ENCODE data around the gene CD300LD. TPM values are rescaled to one million over a fixed set of nuclear protein-coding genes. Genes with fewer than 3 reads are reported as not detected.

The CD300LD gene
- total and polyA plus RNA-seq, 10 of the 15 experiments (the other 5 are each of a cell fraction or from before 2014, with no cell fraction given): not detected

DNA sequence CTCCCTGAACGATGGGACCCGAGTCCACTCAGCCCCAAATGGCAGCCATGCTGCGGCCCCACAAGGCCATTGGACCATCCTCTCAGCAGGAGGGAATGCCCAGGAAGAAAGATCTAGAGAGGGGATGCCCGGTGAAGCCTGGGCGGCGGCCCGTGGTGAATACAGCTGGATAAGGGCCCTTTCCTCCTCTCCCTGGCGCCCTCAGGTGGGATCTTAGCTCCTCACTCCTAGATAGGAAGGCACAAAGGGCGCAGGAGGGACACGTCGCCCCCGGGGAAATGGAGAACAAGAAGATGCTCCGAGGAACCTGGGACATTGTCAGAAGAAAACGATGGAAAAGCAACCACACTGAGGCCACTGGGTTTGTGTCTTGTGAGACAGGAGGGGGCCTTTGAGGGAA lies 48.7 kb downstream of the CD300LD start:
- ATAC-seq: no peak
- H3K4me2 ChIP-seq (ENCODE audit: control insufficient read depth, insufficient read depth): no peak overlapping the region

More for the DNA sequence above, 48.7 kb downstream of the CD300LD start:
- in situ Hi-C loops (cut with MboI): no loop called here
- intact Hi-C loops (cut with micrococcal nuclease; ENCODE audit: unreplicated experiment): no loop called here
- WGBS (ENCODE audit: insufficient coverage, insufficient replicate concordance, low lambda C conversion rate, missing lambda C conversion rate): 37% methylated on average over 14 of the region's 14 CpGs
- BruUV-seq (replicated peaks): no TSS peak
- no peaks in the 10 kb centered on the region for H3K36me3 ChIP-seq (ENCODE audit: control insufficient read depth in 2 of 2, insufficient read depth in 2 of 2, low read length in 1 of 2)
- FAIRE-seq: no peak
- no peaks in the 10 kb centered on the region for H3K9me3 ChIP-seq (replicated peaks; ENCODE audit: control insufficient read depth, insufficient read depth, low read length)
- no peaks in the 10 kb centered on the region for H3K79me2 ChIP-seq (ENCODE audit: control insufficient read depth, insufficient read depth, low read length)
- ChIA-PET SMC1A (ENCODE audit: uncharacterized antibody, unreplicated experiment) (no interaction called here), RAD21 (ENCODE audit: unreplicated experiment) (no interaction called here), CTCF (no interaction called here), POLR2A (no interaction called here)
- no peak overlapping the region for H3K9ac ChIP-seq (ENCODE audit: control insufficient read depth, insufficient read depth, low read length)
- H3K27ac ChIP-seq (ENCODE audit: control insufficient read depth, insufficient read depth): no peak overlapping the region
- no peak overlapping the region for H2AFZ ChIP-seq (ENCODE audit: control insufficient read depth, low read depth, low read length)
- H3K27me3 ChIP-seq (replicated peaks in 1 of 2; ENCODE audit: control insufficient read depth in 2 of 2, insufficient read depth in 2 of 2, low read length in 1 of 2): peaks cover 0 to 2% of the 10 kb centered on the region in 2 experiments; a peak in 2 of 4 replicates
- H3K4me3 ChIP-seq: no peak overlapping the region
- DNase-seq (ENCODE audit: low read depth, low spot score): no peak
- TF ChIP-seq, protein P1, sequence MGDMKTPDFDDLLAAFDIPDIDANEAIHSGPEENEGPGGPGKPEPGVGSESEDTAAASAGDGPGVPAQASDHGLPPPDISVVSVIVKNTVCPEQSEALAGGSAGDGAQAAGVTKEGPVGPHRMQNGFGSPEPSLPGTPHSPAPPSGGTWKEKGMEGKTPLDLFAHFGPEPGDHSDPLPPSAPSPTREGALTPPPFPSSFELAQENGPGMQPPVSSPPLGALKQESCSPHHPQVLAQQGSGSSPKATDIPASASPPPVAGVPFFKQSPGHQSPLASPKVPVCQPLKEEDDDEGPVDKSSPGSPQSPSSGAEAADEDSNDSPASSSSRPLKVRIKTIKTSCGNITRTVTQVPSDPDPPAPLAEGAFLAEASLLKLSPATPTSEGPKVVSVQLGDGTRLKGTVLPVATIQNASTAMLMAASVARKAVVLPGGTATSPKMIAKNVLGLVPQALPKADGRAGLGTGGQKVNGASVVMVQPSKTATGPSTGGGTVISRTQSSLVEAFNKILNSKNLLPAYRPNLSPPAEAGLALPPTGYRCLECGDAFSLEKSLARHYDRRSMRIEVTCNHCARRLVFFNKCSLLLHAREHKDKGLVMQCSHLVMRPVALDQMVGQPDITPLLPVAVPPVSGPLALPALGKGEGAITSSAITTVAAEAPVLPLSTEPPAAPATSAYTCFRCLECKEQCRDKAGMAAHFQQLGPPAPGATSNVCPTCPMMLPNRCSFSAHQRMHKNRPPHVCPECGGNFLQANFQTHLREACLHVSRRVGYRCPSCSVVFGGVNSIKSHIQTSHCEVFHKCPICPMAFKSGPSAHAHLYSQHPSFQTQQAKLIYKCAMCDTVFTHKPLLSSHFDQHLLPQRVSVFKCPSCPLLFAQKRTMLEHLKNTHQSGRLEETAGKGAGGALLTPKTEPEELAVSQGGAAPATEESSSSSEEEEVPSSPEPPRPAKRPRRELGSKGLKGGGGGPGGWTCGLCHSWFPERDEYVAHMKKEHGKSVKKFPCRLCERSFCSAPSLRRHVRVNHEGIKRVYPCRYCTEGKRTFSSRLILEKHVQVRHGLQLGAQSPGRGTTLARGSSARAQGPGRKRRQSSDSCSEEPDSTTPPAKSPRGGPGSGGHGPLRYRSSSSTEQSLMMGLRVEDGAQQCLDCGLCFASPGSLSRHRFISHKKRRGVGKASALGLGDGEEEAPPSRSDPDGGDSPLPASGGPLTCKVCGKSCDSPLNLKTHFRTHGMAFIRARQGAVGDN (IDR thresholded peaks at IDR 0.05): no peak
- TF ChIP-seq NFYA (IDR thresholded peaks at IDR 0.05; ENCODE audit: borderline replicate concordance, low read depth, low read length): no peak
- TF ChIP-seq SUZ12 (IDR thresholded peaks at IDR 0.05; ENCODE audit: unreplicated experiment): no peak
- TF ChIP-seq TCF12 (IDR thresholded peaks at IDR 0.05; ENCODE audit: low read depth, low read length): no peak
- no peak for TF ChIP-seq SP1 (IDR thresholded peaks at IDR 0.05; ENCODE audit: low read depth, low read length)
- TF ChIP-seq JUND (IDR thresholded peaks at IDR 0.05; ENCODE audit: low read depth, low read length): no peak
- TF ChIP-seq CREM (IDR thresholded peaks at IDR 0.05; ENCODE audit: low read depth): no peak
- no peak for TF ChIP-seq REST (IDR thresholded peaks at IDR 0.05; ENCODE audit: low read depth, low read length)
- no peak for TF ChIP-seq ESRRA (IDR thresholded peaks at IDR 0.05; ENCODE audit: low read length)
- TF ChIP-seq CBFB (IDR thresholded peaks at IDR 0.05; ENCODE audit: low read depth): no peak
- TF ChIP-seq TCF7 (IDR thresholded peaks at IDR 0.05; ENCODE audit: borderline replicate concordance): no peak
- TF ChIP-seq POLR2A (IDR thresholded peaks at IDR 0.05; ENCODE audit: low read depth, low read length): no peak
- TF ChIP-seq RFX5 (IDR thresholded peaks at IDR 0.05; ENCODE audit: low read depth, low read length): no peak
- no peak for TF ChIP-seq TARDBP (IDR thresholded peaks at IDR 0.05; ENCODE audit: borderline replicate concordance)
- TF ChIP-seq RB1 (IDR thresholded peaks at IDR 0.05; ENCODE audit: borderline replicate concordance): no peak
- TF ChIP-seq ZNF274 (IDR thresholded peaks at IDR 0.05; ENCODE audit: insufficient read depth, insufficient read length): no peak
- TF ChIP-seq CEBPB (IDR thresholded peaks at IDR 0.05; ENCODE audit: borderline replicate concordance in 1 of 2, low read depth in 2 of 2, low read length in 2 of 2): no peak
- no peak for TF ChIP-seq HCFC1 (IDR thresholded peaks at IDR 0.05; ENCODE audit: low read length)
- TF ChIP-seq SMC3 (IDR thresholded peaks at IDR 0.05; ENCODE audit: borderline replicate concordance, low read length): no peak
- TF ChIP-seq GABPA (IDR thresholded peaks at IDR 0.05; ENCODE audit: low read depth): no peak
- no peaks in the 10 kb centered on the region for H3K4me1 ChIP-seq (ENCODE audit: control insufficient read depth, insufficient read depth, low read length)
- no peaks in the 10 kb centered on the region for H4K20me1 ChIP-seq (ENCODE audit: control insufficient read depth, insufficient read depth)

Measured in GM12878 (cell line).